Astrocyte of the cerebellum (primary cell): Measurements from ENCODE around the gene TMEM233.

Experiments
- DNase-seq: peaks from one replicate; pipeline ENCODE4 v3.0.0-alpha.2; 2011; ENCODE audit warnings: low read depth
- H3K4me3 ChIP-seq: 2 replicates; pipeline ENCODE4 v1.5.1; 2011; ENCODE audit warnings: mild to moderate bottlenecking, low read depth, low read length, moderate library complexity
- CTCF ChIP-seq: IDR thresholded peaks from 2 replicates; pipeline ENCODE4 v1.5.1; 2012; ENCODE audit warnings: low read length, low read depth, moderate library complexity, mild to moderate bottlenecking; ENCODE audit errors: missing control alignments
- in situ Hi-C: cut with HindIII; loops from 2 replicates; pipeline ENCODE4 v1.10.0; 2017; ENCODE audit warnings: low sequenced_read_pairs

The TMEM233 gene

GRCh38 chr12:119593578-119594398 is at the start of gene TMEM233:
Gene TMEM233, plus strand, starts transcription at chr12:119593774. Its CDS starts 75 bp downstream, at chr12:119593849.
- no peak for DNase-seq
- TF ChIP-seq CTCF, result no peak
- in situ Hi-C loops, result no loop called here
- H3K4me3 ChIP-seq, result peak within 1 kb of the TSS; percentile 18

GRCh38 chr12:119544765-119545625 is 48.6 kb upstream of the TMEM233 start:
- in situ Hi-C loops, result no loop called here
- no peak overlapping the region for H3K4me3 ChIP-seq
- peak; percentile 53 for DNase-seq
- peak; percentile 82 for TF ChIP-seq CTCF

- in situ Hi-C loops, result no loop called here
- TF ChIP-seq CTCF, result no peak
- H3K4me3 ChIP-seq, result no peak overlapping the region
- no peak for DNase-seq
Measured at GRCh38 chr12:119546340-119546739, 47.2 kb upstream of the TMEM233 start.

GRCh38 chr12:119547001-119547400 is 46.6 kb upstream of the TMEM233 start:
- no peak overlapping the region for H3K4me3 ChIP-seq
- no peak for DNase-seq
- no peak for TF ChIP-seq CTCF
- in situ Hi-C loops, result no loop called here

GRCh38 chr12:119556854-119557253 is 36.7 kb upstream of the TMEM233 start:
- no peak for DNase-seq
- no peak for TF ChIP-seq CTCF
- H3K4me3 ChIP-seq, result no peak overlapping the region
- in situ Hi-C loops, result no loop called here

- in situ Hi-C loops, result no loop called here
- no peak for DNase-seq
- no peak overlapping the region for H3K4me3 ChIP-seq
- TF ChIP-seq CTCF, result no peak
Measured at GRCh38 chr12:119565404-119565803, 28.2 kb upstream of the TMEM233 start.
